NCI-H1105 (cell line): ENCODE measurements around the gene GEMIN5.

Experiments
- DNase-seq: peaks from one replicate; lab custom pipeline; 2025; lab: John Stamatoyannopoulos, UW

GEMIN5 gene

GRCh38 chr5:154849264-154849785, 88.7 kb downstream of the GEMIN5 start:
- no peak for DNase-seq

GRCh38 chr5:154844809-154845208, 93.2 kb downstream of the GEMIN5 start:
- DNase-seq: no peak

GRCh38 chr5:154842689-154843530, 95.1 kb downstream of the GEMIN5 start:
- DNase-seq: no peak

- DNase-seq: no peak
Measured at GRCh38 chr5:154841273-154841661, 96.7 kb downstream of the GEMIN5 start.

- DNase-seq: no peak
Measured at GRCh38 chr5:154840435-154841272, 97.4 kb downstream of the GEMIN5 start.
